ENCODE results near the gene STX8.

The STX8 gene

GRCh38 chr17:9211133-9211765, 364.4 kb downstream of the STX8 start:
- DNase-seq (ENCODE audit: low spot score): no peak

- no peak for DNase-seq (ENCODE audit: low spot score)
Observed at GRCh38 chr17:9209781-9210370, 365.7 kb downstream of the STX8 start.

- DNase-seq (ENCODE audit: low spot score): no peak
Observed at GRCh38 chr17:9209347-9209746, 366.3 kb downstream of the STX8 start.

GRCh38 chr17:9208381-9209105, 367.1 kb downstream of the STX8 start:
- no peak for DNase-seq (ENCODE audit: low spot score)

GRCh38 chr17:9206741-9207332, 368.8 kb downstream of the STX8 start:
- DNase-seq (ENCODE audit: low spot score): no peak

- no peak for DNase-seq (ENCODE audit: low spot score)
Observed at GRCh38 chr17:9206410-9206703, 369.3 kb downstream of the STX8 start.

- no peak for DNase-seq (ENCODE audit: low spot score)
Observed at GRCh38 chr17:9205520-9206409, 369.9 kb downstream of the STX8 start.

- DNase-seq (ENCODE audit: low spot score): no peak
Observed at GRCh38 chr17:9204637-9205329, 370.8 kb downstream of the STX8 start.

- DNase-seq (ENCODE audit: low spot score): no peak
Observed at GRCh38 chr17:9203771-9204425, 371.7 kb downstream of the STX8 start.

- no peak for DNase-seq (ENCODE audit: low spot score)
Observed at GRCh38 chr17:9202532-9202931, 373.1 kb downstream of the STX8 start.

- DNase-seq (ENCODE audit: low spot score): no peak
Observed at GRCh38 chr17:9200699-9201359, 374.8 kb downstream of the STX8 start.

Small RNA genes lying within 50 kb of the gene (small RNA-seq; reads per million reads assigned to genes)
- 0 reads per million in 2 experiments for gene AC005695.3
